Amygdala (tissue), 56 donors: Measurements from ENCODE around the gene DPH1.
A peak's percentile ranks its signal among the peaks of the same experiment; 100 is the strongest.

Experiments used
- DNase-seq, 56 donors: peaks; one replicate each; lab custom pipeline; 2025; lab: John Stamatoyannopoulos, UW

The DPH1 gene

GRCh38 chr17:2058586-2059546 is 28.9 kb downstream of the DPH1 start:
- DNase-seq = peak in 11 of 56 donors; percentile 7 to 63 (median 30)

GRCh38 chr17:2059547-2060384 is 29.8 kb downstream of the DPH1 start:
- no peak for DNase-seq

GRCh38 chr17:2060385-2060658 is 30.4 kb downstream of the DPH1 start:
- DNase-seq = no peak

GRCh38 chr17:2060681-2061440 is 30.9 kb downstream of the DPH1 start:
- DNase-seq = no peak

GRCh38 chr17:2061441-2061958 is 31.5 kb downstream of the DPH1 start:
- no peak for DNase-seq

- no peak for DNase-seq
Observed at GRCh38 chr17:2062571-2063183, 32.7 kb downstream of the DPH1 start.

GRCh38 chr17:2063261-2064146 is 33.6 kb downstream of the DPH1 start:
- DNase-seq = no peak

GRCh38 chr17:2064147-2064489 is 34.2 kb downstream of the DPH1 start:
- no peak for DNase-seq

GRCh38 chr17:2064520-2064971 is 34.6 kb downstream of the DPH1 start:
- no peak for DNase-seq

- DNase-seq = no peak
Observed at GRCh38 chr17:2064980-2065785, 35.2 kb downstream of the DPH1 start.

- DNase-seq = no peak
Observed at GRCh38 chr17:2065949-2066400, 36.0 kb downstream of the DPH1 start.

GRCh38 chr17:2067048-2067561 is 37.2 kb downstream of the DPH1 start:
- no peak for DNase-seq

GRCh38 chr17:2067608-2068024 is 37.7 kb downstream of the DPH1 start:
- no peak for DNase-seq

- no peak for DNase-seq
Observed at GRCh38 chr17:2068031-2068518, 38.1 kb downstream of the DPH1 start.

- no peak for DNase-seq
Observed at GRCh38 chr17:2068519-2069051, 38.6 kb downstream of the DPH1 start.

- no peak for DNase-seq
Observed at GRCh38 chr17:2070241-2071023, 40.5 kb downstream of the DPH1 start.

GRCh38 chr17:2071024-2071385 is 41.1 kb downstream of the DPH1 start:
- DNase-seq = no peak
